Mesendoderm (in vitro differentiated cells): ENCODE measurements around the gene CYP3A7.
"Not testable (repeated sequence)": the region's sequence is repeated elsewhere in the genome, so short reads cannot be mapped to it uniquely, and the experiment has no call there.

Experiments
- DNase-seq: peaks from one replicate; pipeline ENCODE4 v3.0.0; 2013
- H2AK5ac ChIP-seq: 2 replicates; pipeline ENCODE4 v1.6.1; 2013; ENCODE audit warnings: low read length, inconsistent platforms
- H2BK120ac ChIP-seq: 2 replicates; pipeline ENCODE4 v1.6.1; 2013; ENCODE audit warnings: low read depth, mild to moderate bottlenecking, low read length, moderate library complexity, mixed read lengths
- H2BK15ac ChIP-seq: replicated peaks from 2 replicates; pipeline ENCODE4 v1.6.1; 2013; ENCODE audit warnings: low read depth, mild to moderate bottlenecking, moderate library complexity
- H2BK5ac ChIP-seq: 2 replicates; pipeline ENCODE4 v1.6.1; 2013; ENCODE audit warnings: low read length, inconsistent platforms
- H3K18ac ChIP-seq: 2 replicates; pipeline ENCODE4 v1.6.1; 2013; ENCODE audit warnings: mild to moderate bottlenecking, low read length, mixed read lengths
- H3K23ac ChIP-seq: one replicate; pipeline ENCODE4 v1.6.1; 2013; ENCODE audit warnings: low read length
- H3K27ac ChIP-seq: 2 replicates; pipeline ENCODE4 v1.5.1; 2013; ENCODE audit warnings: low read depth, mild to moderate bottlenecking, inconsistent platforms, low read length, moderate library complexity
- H3K27me3 ChIP-seq: 2 replicates; pipeline ENCODE4 v1.6.1; 2013; ENCODE audit warnings: low read length, control low read depth, mild to moderate bottlenecking, inconsistent platforms; ENCODE audit not compliant: insufficient read depth, poor library complexity
- H3K36me3 ChIP-seq: 2 replicates; pipeline ENCODE4 v1.6.1; 2013; ENCODE audit warnings: low read length, inconsistent platforms; ENCODE audit not compliant: control insufficient read depth, insufficient read depth
- H3K4ac ChIP-seq: one replicate; pipeline ENCODE4 v1.6.1; 2013; ENCODE audit warnings: low read depth, mild to moderate bottlenecking, low read length, moderate library complexity
- H3K4me1 ChIP-seq: 2 replicates; pipeline ENCODE4 v1.6.1; 2013; ENCODE audit warnings: low read depth, low read length, inconsistent platforms; ENCODE audit not compliant: control insufficient read depth
- H3K4me2 ChIP-seq: 2 replicates; pipeline ENCODE4 v1.6.1; 2013; ENCODE audit warnings: low read length
- H3K4me3 ChIP-seq: 2 replicates; pipeline ENCODE4 v1.5.1; 2013; ENCODE audit warnings: mild to moderate bottlenecking, low read length
- H3K56ac ChIP-seq: one replicate; pipeline ENCODE4 v1.6.1; 2013; ENCODE audit warnings: low read length
- H3K79me1 ChIP-seq: 2 replicates; pipeline ENCODE4 v1.6.1; 2013; ENCODE audit warnings: low read length, inconsistent platforms
- H3K79me2 ChIP-seq: 2 replicates; pipeline ENCODE4 v1.6.1; 2013; ENCODE audit warnings: mild to moderate bottlenecking, low read length; ENCODE audit not compliant: control insufficient read depth, insufficient read depth
- H3K9ac ChIP-seq: 2 replicates; pipeline ENCODE4 v1.6.1; 2013; ENCODE audit warnings: low read length, inconsistent platforms
- H4K5ac ChIP-seq: one replicate; pipeline ENCODE4 v1.6.1; 2013; ENCODE audit warnings: low read length
- H4K8ac ChIP-seq: one replicate; pipeline ENCODE4 v1.6.1; 2013; ENCODE audit warnings: low read depth, mild to moderate bottlenecking, control low read depth, low read length, moderate library complexity
- WGBS: extraction: QIAGEN DNeasy Blood & Tissue Kit; methylation state at CpG from one replicate; pipeline ENCODE4 v1.1.7; 2013; ENCODE audit warnings: low lambda C conversion rate, missing lambda C conversion rate; ENCODE audit not compliant: insufficient coverage; ENCODE audit errors: extremely low coverage; 5-methylcytosine and 5-hydroxymethylcytosine counted together

CYP3A7 gene

GRCh38 chr7:99729486-99730237 lies 5.3 kb downstream of the CYP3A7 start:
- H3K23ac ChIP-seq: no peak overlapping the region
- no peak for DNase-seq
- H3K27me3 ChIP-seq: no peaks in the 10 kb centered on the region
- no peaks in the 10 kb centered on the region for H3K4me1 ChIP-seq
- H3K18ac ChIP-seq: no peak overlapping the region
- H2BK120ac ChIP-seq: no peak overlapping the region
- no peak overlapping the region for H3K4ac ChIP-seq
- no peak overlapping the region for H2BK15ac ChIP-seq
- no peaks in the 10 kb centered on the region for H3K36me3 ChIP-seq
- no peak overlapping the region for H4K8ac ChIP-seq
- H3K9ac ChIP-seq: no peak overlapping the region
- H3K56ac ChIP-seq: no peak overlapping the region
- H3K4me2 ChIP-seq: no peak overlapping the region
- no peaks in the 10 kb centered on the region for H3K79me1 ChIP-seq
- WGBS: no CpG with 5 or more reads among the region's 5 CpGs
- H2BK5ac ChIP-seq: no peak overlapping the region
- H2AK5ac ChIP-seq: no peak overlapping the region
- no peak overlapping the region for H3K27ac ChIP-seq
- no peak overlapping the region for H3K4me3 ChIP-seq
- no peaks in the 10 kb centered on the region for H3K79me2 ChIP-seq
- no peak overlapping the region for H4K5ac ChIP-seq

GRCh38 chr7:99728615-99729014 lies 6.4 kb downstream of the CYP3A7 start:
- no peak overlapping the region for H3K23ac ChIP-seq
- no peak overlapping the region for H3K27ac ChIP-seq
- H4K5ac ChIP-seq: no peak overlapping the region
- no peaks in the 10 kb centered on the region for H3K79me1 ChIP-seq
- no peaks in the 10 kb centered on the region for H3K27me3 ChIP-seq
- H2BK15ac ChIP-seq: no peak overlapping the region
- DNase-seq: no peak
- no peaks in the 10 kb centered on the region for H3K36me3 ChIP-seq
- H2BK5ac ChIP-seq: no peak overlapping the region
- H3K4me1 ChIP-seq: no peaks in the 10 kb centered on the region
- H3K56ac ChIP-seq: no peak overlapping the region
- H4K8ac ChIP-seq: no peak overlapping the region
- H3K4me2 ChIP-seq: no peak overlapping the region
- H3K4me3 ChIP-seq: no peak overlapping the region
- no CpG with 5 or more reads among the region's 2 CpGs for WGBS
- H3K4ac ChIP-seq: no peak overlapping the region
- no peak overlapping the region for H3K18ac ChIP-seq
- no peak overlapping the region for H2BK120ac ChIP-seq
- no peak overlapping the region for H3K9ac ChIP-seq
- H3K79me2 ChIP-seq: no peaks in the 10 kb centered on the region
- H2AK5ac ChIP-seq: no peak overlapping the region

GRCh38 chr7:99723201-99723600 lies 11.8 kb downstream of the CYP3A7 start:
- not testable (repeated sequence) for H3K27me3 ChIP-seq, H4K8ac ChIP-seq, H2BK5ac ChIP-seq, H3K36me3 ChIP-seq, H3K79me2 ChIP-seq, H3K18ac ChIP-seq, H3K56ac ChIP-seq, DNase-seq, H3K4me1 ChIP-seq, H2BK15ac ChIP-seq, H3K23ac ChIP-seq, H3K9ac ChIP-seq, H3K79me1 ChIP-seq, H3K27ac ChIP-seq, H2BK120ac ChIP-seq, H3K4me2 ChIP-seq, H4K5ac ChIP-seq, H3K4me3 ChIP-seq, H2AK5ac ChIP-seq, H3K4ac ChIP-seq
- WGBS: no CpG with 5 or more reads among the region's 6 CpGs

- H3K18ac ChIP-seq: no peak overlapping the region
- H3K9ac ChIP-seq: no peak overlapping the region
- no peaks in the 10 kb centered on the region for H3K79me2 ChIP-seq
- H4K5ac ChIP-seq: no peak overlapping the region
- H3K56ac ChIP-seq: no peak overlapping the region
- no peaks in the 10 kb centered on the region for H3K36me3 ChIP-seq
- no peaks in the 10 kb centered on the region for H3K4me1 ChIP-seq
- no peak for DNase-seq
- H2BK15ac ChIP-seq: no peak overlapping the region
- H2BK120ac ChIP-seq: no peak overlapping the region
- no peaks in the 10 kb centered on the region for H3K79me1 ChIP-seq
- no peak overlapping the region for H2BK5ac ChIP-seq
- H3K27me3 ChIP-seq: no peaks in the 10 kb centered on the region
- H3K27ac ChIP-seq: no peak overlapping the region
- no peak overlapping the region for H4K8ac ChIP-seq
- H3K4me3 ChIP-seq: no peak overlapping the region
- no peak overlapping the region for H3K23ac ChIP-seq
- no peak overlapping the region for H3K4me2 ChIP-seq
- H2AK5ac ChIP-seq: no peak overlapping the region
- no CpG with 5 or more reads among the region's 5 CpGs for whole genome bisulfite sequencing
- no peak overlapping the region for H3K4ac ChIP-seq
These were observed 14.0 kb downstream of the CYP3A7 start for GRCh38 chr7:99720800-99721595.

- no peak overlapping the region for H4K8ac ChIP-seq
- H3K79me1 ChIP-seq: no peaks in the 10 kb centered on the region
- no peak overlapping the region for H3K4me3 ChIP-seq
- H3K36me3 ChIP-seq: no peaks in the 10 kb centered on the region
- DNase-seq: no peak
- no peak overlapping the region for H3K4ac ChIP-seq
- H3K79me2 ChIP-seq: no peaks in the 10 kb centered on the region
- H3K27ac ChIP-seq: no peak overlapping the region
- H3K27me3 ChIP-seq: no peaks in the 10 kb centered on the region
- no peak overlapping the region for H4K5ac ChIP-seq
- H2BK120ac ChIP-seq: no peak overlapping the region
- H2BK5ac ChIP-seq: no peak overlapping the region
- no peaks in the 10 kb centered on the region for H3K4me1 ChIP-seq
- no peak overlapping the region for H3K4me2 ChIP-seq
- no peak overlapping the region for H2AK5ac ChIP-seq
- H3K56ac ChIP-seq: no peak overlapping the region
- no peak overlapping the region for H3K18ac ChIP-seq
- no CpG with 5 or more reads among the region's 4 CpGs for WGBS
- no peak overlapping the region for H3K23ac ChIP-seq
- H3K9ac ChIP-seq: no peak overlapping the region
- H2BK15ac ChIP-seq: no peak overlapping the region
These were observed 14.8 kb downstream of the CYP3A7 start for GRCh38 chr7:99719996-99720769.
